Right cardiac atrium (tissue), 5 donors: ENCODE measurements around the gene SMARCB1. TPM values are rescaled to one million over a fixed set of nuclear protein-coding genes. Genes with fewer than 3 reads are reported as not detected.

Experiments
- ATAC-seq, 2 donors: fragments of 200-7000 bp; cut with Tn5 transposase; one replicate each; pipeline versions ENCODE4 v1.8.0 to v1.9.1; 2020; ENCODE audit warnings: moderate library complexity in 2 of 2, mild to moderate bottlenecking in 1 of 2
- DNase-seq, 3 donors: peaks; one replicate each; pipeline ENCODE4 v3.0.0-alpha.2; 2020
- H3K27ac ChIP-seq: one replicate; pipeline ENCODE4 v1.5.1; 2013; ENCODE audit warnings: mild to moderate bottlenecking, low read length, control low read depth, moderate library complexity
- H3K27me3 ChIP-seq: one replicate; pipeline ENCODE4 v1.6.1; 2013; ENCODE audit not compliant: control insufficient read depth, insufficient read depth
- H3K4me1 ChIP-seq: one replicate; pipeline ENCODE4 v1.6.1; 2013; ENCODE audit warnings: low read length; ENCODE audit not compliant: control insufficient read depth, insufficient read depth
- H3K4me3 ChIP-seq: one replicate; pipeline ENCODE4 v1.5.1; 2013; ENCODE audit warnings: low read length, control low read depth
- H3K9me3 ChIP-seq: one replicate; pipeline ENCODE4 v1.6.1; 2013; ENCODE audit warnings: low read length; ENCODE audit not compliant: control insufficient read depth
- WGBS: extraction: QIAGEN DNeasy Blood & Tissue Kit; methylation state at CpG from one replicate; pipeline ENCODE4 v1.1.7; 2013; 5-methylcytosine and 5-hydroxymethylcytosine counted together
- intact Hi-C, 4 donors: fragments of 100-400 bp; cut with DNase I; formaldehyde crosslinking; loops; one replicate each; pipeline versions ENCODE4 v1.11.0 to v1.14.0; 2022 to 2023
- polyA plus RNA-seq: library from polyadenylated mRNA; stranded (reverse); fragments of 200-250 nt; gene quantifications from one replicate; pipeline ENCODE4 v1.2.3, GENCODE V29; 2013
- total RNA-seq, 4 donors: library from RNA; stranded (reverse); fragmentation: NEBNext Ultra II Directional; extraction: Animal tissue kit (Norgen Biotek cat#: 25700); gene quantifications; one replicate each; pipeline ENCODE4 v1.2.1, GENCODE V29; 2021
- donor health status: healthy with polysubstance abuse.
- donor health status: DM: no; HTN: yes; CAD: no.
- donor health status: DM: no; HTN: no; CAD: no.
- donor health status: DM: no; HTN: yes; CAD: no; lungs with severe emphysema.
- donor health status: DM: yes; HTN: yes; CAD: no.

Gene SMARCB1
- total and polyA plus RNA-seq, 5 donors: 41.1 to 55.9 (median 49.0) TPM

DNA sequence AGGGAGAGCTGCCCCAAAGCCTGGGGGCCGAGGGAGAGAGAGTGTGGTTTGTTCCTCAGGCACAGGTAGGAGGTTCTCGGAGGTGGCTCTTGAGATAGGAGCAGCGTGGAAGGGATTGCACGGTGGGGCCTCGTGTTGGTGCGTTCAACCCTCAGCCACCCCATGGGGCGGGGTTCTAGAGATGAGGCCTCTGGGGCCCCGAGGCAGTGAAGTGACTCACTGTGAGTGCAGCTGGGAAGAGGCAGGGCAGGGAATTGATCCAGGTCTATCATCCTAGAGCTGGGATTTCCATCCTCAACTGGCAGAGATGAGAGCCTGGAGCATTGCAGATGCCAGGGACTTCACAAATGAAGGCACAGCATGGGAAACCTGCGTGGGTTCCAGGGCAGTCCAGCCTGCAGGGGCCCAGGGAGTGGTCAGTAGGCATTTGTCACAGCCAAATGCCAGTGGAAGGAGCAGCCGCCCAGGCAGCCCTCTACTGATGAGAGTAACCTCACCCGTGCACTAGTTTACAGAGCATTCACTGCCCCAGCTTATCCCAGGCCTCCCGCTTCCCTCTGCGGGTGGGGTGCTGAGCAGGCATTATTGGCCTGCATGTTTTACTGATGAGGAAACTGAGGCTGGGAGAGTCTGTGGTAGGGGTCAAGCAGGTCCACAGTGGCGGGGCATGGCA lies 5.1 kb upstream of the SMARCB1 start:
- H3K9me3 ChIP-seq: no peaks in the 10 kb centered on the region
- no peaks in the 10 kb centered on the region for H3K27me3 ChIP-seq
- H3K4me3 ChIP-seq: no peak overlapping the region
- peak in 1 of 3 donors; percentile 34 for DNase-seq
- H3K27ac ChIP-seq: no peak overlapping the region
- intact Hi-C loops: no loop called here
- whole genome bisulfite sequencing: 83% methylated on average over 14 of the region's 14 CpGs
- ATAC-seq: no peak
- H3K4me1 ChIP-seq: peaks cover 4% of the 10 kb centered on the region

DNA sequence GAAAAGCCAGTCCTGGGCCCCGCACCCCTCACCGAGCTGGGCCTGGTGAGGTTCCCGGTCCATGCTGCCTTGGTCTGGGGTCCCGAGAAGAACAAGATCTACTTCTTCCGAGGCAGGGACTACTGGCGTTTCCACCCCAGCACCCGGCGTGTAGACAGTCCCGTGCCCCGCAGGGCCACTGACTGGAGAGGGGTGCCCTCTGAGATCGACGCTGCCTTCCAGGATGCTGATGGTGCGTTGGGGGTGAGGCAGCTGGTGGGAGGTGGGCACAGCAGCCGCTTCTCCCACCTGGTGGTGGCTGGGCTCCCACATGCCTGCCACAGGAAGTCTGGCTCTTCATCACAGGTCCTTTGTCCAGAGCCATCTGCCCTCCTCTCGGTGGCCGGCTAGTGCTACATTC lies 4.5 kb upstream of the SMARCB1 start:
- DNase-seq: peak in 1 of 3 donors; percentile 45
- H3K4me3 ChIP-seq: no peak overlapping the region
- no peak overlapping the region for H3K27ac ChIP-seq
- 92% methylated on average over 16 of the region's 16 CpGs for WGBS
- ATAC-seq: no peak
- H3K27me3 ChIP-seq: no peaks in the 10 kb centered on the region
- H3K9me3 ChIP-seq: no peaks in the 10 kb centered on the region
- H3K4me1 ChIP-seq: peaks cover 4% of the 10 kb centered on the region
- intact Hi-C loops: no loop called here

DNA sequence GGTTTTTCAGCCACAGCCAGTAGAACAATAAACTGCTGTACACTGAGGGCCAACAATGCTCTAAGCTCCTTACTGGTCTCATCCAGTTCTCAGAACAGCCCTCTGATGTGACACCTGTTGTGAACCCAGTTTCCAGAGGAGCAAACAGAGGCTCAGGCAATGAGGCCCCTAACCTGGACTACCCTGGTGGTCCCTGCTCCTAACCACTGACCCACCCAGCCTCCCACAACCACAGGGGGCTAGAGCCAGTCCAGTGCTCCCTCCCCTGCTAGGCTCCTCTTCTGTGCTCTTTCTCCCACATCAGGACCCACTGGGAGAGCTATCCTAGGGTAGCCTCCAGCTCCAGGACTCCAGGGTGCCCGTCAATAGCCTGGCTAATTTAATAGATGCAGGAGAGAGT lies 4.1 kb upstream of the SMARCB1 start:
- no peaks in the 10 kb centered on the region for H3K27me3 ChIP-seq
- peaks cover 4% of the 10 kb centered on the region for H3K4me1 ChIP-seq
- no peak for ATAC-seq
- no peak overlapping the region for H3K27ac ChIP-seq
- no peaks in the 10 kb centered on the region for H3K9me3 ChIP-seq
- H3K4me3 ChIP-seq: no peak overlapping the region
- WGBS: 91% methylated on average over 1 of the region's 1 CpG
- DNase-seq: peak in 1 of 3 donors; percentile 19
- intact Hi-C loops: no loop called here

DNA sequence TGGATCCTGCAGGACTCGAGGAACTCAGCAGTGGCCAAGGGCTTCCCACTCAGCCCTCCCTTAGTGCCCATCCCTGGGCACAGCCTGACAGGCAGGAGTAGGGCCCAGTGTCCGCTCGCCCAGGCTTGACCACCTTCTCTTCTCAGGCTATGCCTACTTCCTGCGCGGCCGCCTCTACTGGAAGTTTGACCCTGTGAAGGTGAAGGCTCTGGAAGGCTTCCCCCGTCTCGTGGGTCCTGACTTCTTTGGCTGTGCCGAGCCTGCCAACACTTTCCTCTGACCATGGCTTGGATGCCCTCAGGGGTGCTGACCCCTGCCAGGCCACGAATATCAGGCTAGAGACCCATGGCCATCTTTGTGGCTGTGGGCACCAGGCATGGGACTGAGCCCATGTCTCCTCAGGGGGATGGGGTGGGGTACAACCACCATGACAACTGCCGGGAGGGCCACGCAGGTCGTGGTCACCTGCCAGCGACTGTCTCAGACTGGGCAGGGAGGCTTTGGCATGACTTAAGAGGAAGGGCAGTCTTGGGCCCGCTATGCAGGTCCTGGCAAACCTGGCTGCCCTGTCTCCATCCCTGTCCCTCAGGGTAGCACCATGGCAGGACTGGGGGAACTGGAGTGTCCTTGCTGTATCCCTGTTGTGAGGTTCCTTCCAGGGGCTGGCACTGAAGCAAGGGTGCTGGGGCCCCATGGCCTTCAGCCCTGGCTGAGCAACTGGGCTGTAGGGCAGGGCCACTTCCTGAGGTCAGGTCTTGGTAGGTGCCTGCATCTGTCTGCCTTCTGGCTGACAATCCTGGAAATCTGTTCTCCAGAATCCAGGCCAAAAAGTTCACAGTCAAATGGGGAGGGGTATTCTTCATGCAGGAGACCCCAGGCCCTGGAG lies 3.3 kb upstream of the SMARCB1 start:
- WGBS: 87% methylated on average over 15 of the region's 15 CpGs

DNA sequence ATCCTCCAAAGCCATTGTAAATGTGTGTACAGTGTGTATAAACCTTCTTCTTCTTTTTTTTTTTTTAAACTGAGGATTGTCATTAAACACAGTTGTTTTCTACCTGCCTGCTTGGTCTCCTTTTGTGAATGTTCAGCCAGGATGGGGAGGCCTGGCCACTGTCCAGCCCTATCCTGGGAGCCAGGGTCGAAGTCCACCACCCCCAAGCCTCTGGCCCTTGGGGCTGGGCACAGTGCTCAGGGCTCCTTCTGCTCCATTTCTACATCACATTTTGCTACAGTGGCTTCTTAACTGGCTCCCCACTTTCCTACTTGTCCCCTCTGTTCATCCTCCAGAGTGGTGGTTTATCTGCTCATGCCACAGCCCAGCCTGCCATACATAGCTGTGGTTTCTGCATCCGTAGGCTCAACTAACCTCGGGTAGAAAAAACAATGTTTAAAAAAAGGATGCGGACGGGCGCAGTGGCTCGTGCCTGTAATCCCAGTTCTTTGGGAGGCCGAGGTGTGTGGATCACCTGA lies 2.5 kb upstream of the SMARCB1 start:
- Histone ChIP-seq H3K4me3 (no peak overlapping the region), H3K27ac (no peak overlapping the region), H3K4me1 (peaks cover 4% of the 10 kb centered on the region), H3K9me3 (no peaks in the 10 kb centered on the region), H3K27me3 (no peaks in the 10 kb centered on the region)
- DNase-seq (peak in 1 of 3 donors; percentile 16), ATAC-seq (no peak)
- intact Hi-C loops: no loop called here
- 84% methylated on average over 8 of the region's 8 CpGs for WGBS

More for the DNA sequence above, 3.3 kb upstream of the SMARCB1 start:
- Histone ChIP-seq H3K27me3 (no peaks in the 10 kb centered on the region), H3K27ac (no peak overlapping the region), H3K4me3 (no peak overlapping the region), H3K9me3 (no peaks in the 10 kb centered on the region), H3K4me1 (peaks cover 4% of the 10 kb centered on the region)
- ATAC-seq: no peak
- intact Hi-C loops: no loop called here
- no peak for DNase-seq

DNA sequence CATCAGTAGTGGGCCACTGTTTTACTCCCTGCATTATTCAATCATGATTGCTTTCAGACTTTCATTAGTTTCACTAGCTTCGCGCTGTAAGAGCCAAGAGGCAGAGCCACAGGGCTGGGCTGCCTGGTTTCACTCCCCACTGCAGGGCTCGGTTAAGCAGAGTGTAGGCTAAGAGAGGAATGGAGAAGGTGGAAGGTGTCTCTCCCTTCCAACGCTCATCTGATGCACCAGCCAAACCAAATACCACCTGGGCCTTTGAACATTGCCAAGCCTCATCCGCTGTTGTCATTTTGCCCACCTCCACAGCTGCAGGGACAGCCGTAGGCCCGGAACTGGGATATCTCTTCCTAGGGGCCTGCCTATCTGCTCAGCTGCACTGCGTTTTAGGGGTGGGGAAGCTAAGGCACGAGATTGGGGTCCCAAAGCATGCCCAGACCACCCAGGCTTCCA lies 480 bp upstream of the SMARCB1 start:
- intact Hi-C loops: no loop called here

DNA sequence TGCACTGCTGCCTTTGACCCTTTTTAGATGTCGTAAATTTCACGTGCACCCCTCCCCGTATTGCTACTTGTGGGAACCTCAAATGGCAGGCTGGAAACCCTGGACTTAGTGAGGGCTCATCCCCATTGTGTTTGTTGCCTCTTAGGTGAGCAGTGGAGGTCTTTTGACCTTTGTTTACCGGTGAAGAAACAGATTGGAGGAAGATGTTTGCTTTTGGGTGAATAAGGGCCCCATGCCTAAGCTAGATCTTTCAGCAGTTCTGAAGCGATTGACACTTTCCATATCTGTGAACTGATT lies 782 bp downstream of the SMARCB1 start:
- Histone ChIP-seq H3K9me3 (no peaks in the 10 kb centered on the region), H3K27me3 (no peaks in the 10 kb centered on the region), H3K4me1 (peaks cover 4% of the 10 kb centered on the region), H3K27ac (peak overlapping the region; percentile 99), H3K4me3 (peak overlapping the region; percentile 86)
- intact Hi-C loops: no loop called here
- 1% methylated on average over 5 of the region's 5 CpGs for WGBS
- no peak for ATAC-seq
- DNase-seq: no peak

More for the DNA sequence above, 480 bp upstream of the SMARCB1 start:
- 35% methylated on average over 9 of the region's 9 CpGs for WGBS
- Histone ChIP-seq H3K27me3 (no peaks in the 10 kb centered on the region), H3K27ac (peak overlapping the region; percentile 96), H3K4me3 (peak overlapping the region; percentile 25), H3K9me3 (no peaks in the 10 kb centered on the region), H3K4me1 (peaks cover 4% of the 10 kb centered on the region)
- DNase-seq (no peak), ATAC-seq (peak; percentile 6 to 8)

DNA sequence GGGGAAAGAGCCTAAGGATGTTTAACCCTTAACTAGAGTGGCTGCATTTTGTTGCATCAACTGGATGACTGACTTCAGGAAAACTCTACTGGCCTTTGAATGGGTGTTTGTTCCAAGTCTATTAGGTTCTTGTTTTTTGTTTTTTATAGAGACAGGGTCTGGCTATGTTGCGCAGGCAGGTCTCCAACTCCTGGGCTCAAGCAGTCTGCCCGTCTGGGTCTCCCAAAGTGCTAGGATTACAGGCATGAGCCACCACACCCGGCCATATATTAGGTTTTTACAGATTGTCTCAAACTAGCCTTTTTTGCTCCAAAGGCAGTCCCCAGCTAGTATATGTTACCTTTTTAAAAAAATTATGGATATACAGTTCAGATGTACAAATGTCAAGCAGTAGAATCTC lies 1.1 kb downstream of the SMARCB1 start:
- Histone ChIP-seq H3K27ac (no peak overlapping the region), H3K4me1 (peaks cover 4% of the 10 kb centered on the region)

DNA sequence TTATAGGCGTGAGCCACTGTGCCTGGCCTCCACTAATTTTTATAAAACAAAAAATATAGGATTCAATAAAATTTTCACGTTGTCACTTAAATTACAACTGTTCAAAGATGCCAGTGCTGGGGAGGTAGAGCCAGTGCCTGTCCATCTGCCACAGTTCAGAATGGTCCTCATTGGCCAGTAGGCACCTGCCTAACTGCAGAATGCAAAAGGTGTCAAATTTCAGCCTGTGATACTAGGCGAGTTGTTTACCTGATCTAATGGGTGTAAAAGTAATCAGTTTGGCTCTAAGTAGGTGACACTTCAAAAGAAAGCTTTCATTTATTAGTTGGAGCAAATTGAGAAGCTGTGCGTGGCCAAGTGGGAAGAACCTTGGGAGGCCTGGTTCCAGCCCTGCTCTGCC lies 2.4 kb downstream of the SMARCB1 start:
- H3K9me3 ChIP-seq: no peaks in the 10 kb centered on the region
- H3K4me3 ChIP-seq: no peak overlapping the region
- H3K27ac ChIP-seq: no peak overlapping the region
- no peak for ATAC-seq
- 77% methylated on average over 4 of the region's 4 CpGs for WGBS
- DNase-seq: peak in 1 of 3 donors; percentile 19
- no peaks in the 10 kb centered on the region for H3K27me3 ChIP-seq
- peaks cover 4% of the 10 kb centered on the region for H3K4me1 ChIP-seq
- intact Hi-C loops: no loop called here

More for the DNA sequence above, 1.1 kb downstream of the SMARCB1 start:
- intact Hi-C loops: no loop called here
- ATAC-seq (no peak), DNase-seq (peak in 1 of 3 donors; percentile 30)
- H3K4me3 ChIP-seq: peak overlapping the region; percentile 86
- 48% methylated on average over 3 of the region's 3 CpGs for WGBS
- no peaks in the 10 kb centered on the region for H3K27me3 ChIP-seq
- no peaks in the 10 kb centered on the region for H3K9me3 ChIP-seq

DNA sequence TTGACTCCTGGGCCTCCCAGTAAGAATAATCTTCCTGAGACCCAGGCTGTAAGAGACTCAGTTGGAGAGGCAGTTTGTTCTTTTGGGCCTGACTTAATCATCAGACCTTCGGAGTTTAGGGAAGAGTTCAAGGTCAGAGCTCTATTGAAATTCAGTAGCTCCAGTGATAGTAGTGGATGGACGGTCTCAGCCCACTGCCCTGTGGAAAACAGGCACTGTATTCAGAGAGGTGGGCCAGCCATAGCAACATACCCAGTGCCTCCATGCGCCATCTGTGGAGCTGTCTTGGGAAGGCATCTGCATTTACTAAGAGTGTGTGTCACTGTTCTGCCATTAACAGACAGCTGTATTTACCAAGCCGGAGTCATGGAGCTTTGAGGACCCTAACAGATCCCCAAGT lies 2.9 kb downstream of the SMARCB1 start:
- ATAC-seq (no peak), DNase-seq (peak in 1 of 3 donors; percentile 9)
- WGBS: 75% methylated on average over 4 of the region's 4 CpGs
- no peak overlapping the region for H3K4me3 ChIP-seq
- intact Hi-C loops: no loop called here
- peaks cover 4% of the 10 kb centered on the region for H3K4me1 ChIP-seq
- no peaks in the 10 kb centered on the region for H3K9me3 ChIP-seq
- H3K27ac ChIP-seq: no peak overlapping the region
- H3K27me3 ChIP-seq: no peaks in the 10 kb centered on the region
